ENCODE data around the gene FAM229A. TPM values are rescaled to one million over a fixed set of nuclear protein-coding genes. Genes with fewer than 3 reads are reported as not detected.

Gene FAM229A
- total RNA-seq, 3 donors from 2014 or later = 8.5 to 12.9 (median 9.2) TPM

- intact Hi-C loops (cut with DNase I, micrococcal nuclease) = no loop called here
- Histone ChIP-seq H3K9me3 (no peaks in the 10 kb centered on the region), H3K4me1 (ENCODE audit: low read depth) (peaks cover 15% of the 10 kb centered on the region), H3K4me3 (no peak overlapping the region), H3K36me3 (ENCODE audit: low read depth) (no peaks in the 10 kb centered on the region)
- DNase-seq = no peak
- TF ChIP-seq CTCF (IDR thresholded peaks at IDR 0.05) = no peak
- no peak for ATAC-seq
Measured at GRCh38 chr1:32341971-32342370, 20.3 kb downstream of the FAM229A start.

GRCh38 chr1:32341186-32341757, 21.0 kb downstream of the FAM229A start:
- Histone ChIP-seq H3K4me1 (ENCODE audit: low read depth) (peaks cover 19% of the 10 kb centered on the region), H3K36me3 (ENCODE audit: low read depth) (no peaks in the 10 kb centered on the region), H3K9me3 (no peaks in the 10 kb centered on the region), H3K4me3 (no peak overlapping the region)
- DNase-seq (peak in 1 of 3 donors; percentile 27), ATAC-seq (no peak)
- TF ChIP-seq CTCF (IDR thresholded peaks at IDR 0.05) = no peak
- intact Hi-C loops (cut with DNase I, micrococcal nuclease) = no loop called here

GRCh38 chr1:32339363-32339978, 22.8 kb downstream of the FAM229A start:
- peak in 1 of 3 donors; percentile 33 for DNase-seq
- H3K4me1 ChIP-seq (ENCODE audit: low read depth) = peaks cover 17% of the 10 kb centered on the region
- no peak overlapping the region for H3K4me3 ChIP-seq
- no peak for TF ChIP-seq CTCF (IDR thresholded peaks at IDR 0.05)
- ATAC-seq = no peak
- no peaks in the 10 kb centered on the region for H3K36me3 ChIP-seq (ENCODE audit: low read depth)
- intact Hi-C loops (cut with DNase I, micrococcal nuclease) = no loop called here
- H3K9me3 ChIP-seq = no peaks in the 10 kb centered on the region

GRCh38 chr1:32338637-32339145, 23.6 kb downstream of the FAM229A start:
- ATAC-seq (peak; percentile 30), DNase-seq (peak; percentile 50 to 60 (median 52))
- Histone ChIP-seq H3K4me1 (ENCODE audit: low read depth) (peaks cover 21% of the 10 kb centered on the region), H3K9me3 (no peaks in the 10 kb centered on the region), H3K36me3 (ENCODE audit: low read depth) (no peaks in the 10 kb centered on the region), H3K4me3 (no peak overlapping the region)
- TF ChIP-seq CTCF (IDR thresholded peaks at IDR 0.05) = no peak
- intact Hi-C loops (cut with DNase I, micrococcal nuclease) = no loop called here

GRCh38 chr1:32337855-32338636, 24.2 kb downstream of the FAM229A start:
- intact Hi-C loops (cut with DNase I, micrococcal nuclease) = no loop called here
- ATAC-seq = peak; percentile 63

More at GRCh38 chr1:32337855-32338636, 24.2 kb downstream of the FAM229A start:
- no peak overlapping the region for H3K4me3 ChIP-seq
- H3K4me1 ChIP-seq (ENCODE audit: low read depth) = peaks cover 25% of the 10 kb centered on the region
- no peaks in the 10 kb centered on the region for H3K36me3 ChIP-seq (ENCODE audit: low read depth)
- DNase-seq = peak; percentile 49 to 76 (median 66)
- H3K9me3 ChIP-seq = no peaks in the 10 kb centered on the region
- TF ChIP-seq CTCF (IDR thresholded peaks at IDR 0.05) = no peak

Measured in mucosa of descending colon (tissue), 3 donors.